PFSK-1 (cell line): ENCODE results near the gene TMEM229B.

ENCODE experiments used
- FOXP2 ChIP-seq: optimal IDR thresholded peaks from 2 replicates; pipeline ENCODE3; 2011; ENCODE audit warnings: borderline replicate concordance, control low read depth, inconsistent platforms; ENCODE audit not compliant: insufficient read depth; ENCODE audit errors: extremely low read length, extremely low read depth
- POLR2AphosphoS5 ChIP-seq: IDR thresholded peaks from 2 replicates; pipeline ENCODE4 v1.6.1; 2012; ENCODE audit warnings: low read depth, mild to moderate bottlenecking, control low read depth, low read length, moderate library complexity
- SIN3A ChIP-seq: IDR thresholded peaks from 2 replicates; pipeline ENCODE4 v1.6.1; 2012; ENCODE audit warnings: mild to moderate bottlenecking, low read length, moderate library complexity, borderline replicate concordance; ENCODE audit not compliant: insufficient read depth
- TAF1 ChIP-seq: IDR thresholded peaks from 2 replicates; pipeline ENCODE4 v1.6.1; 2012; ENCODE audit warnings: low read length, control low read depth, borderline replicate concordance; ENCODE audit not compliant: insufficient read depth
- TF ChIP-seq, protein P1 (sequence below), 2 experiments: IDR thresholded peaks; 2 replicates each; pipeline versions ENCODE4 v1.6.1 to v1.8.0; 2011 to 2012; ENCODE audit warnings: low read depth in 2 of 2, low read length in 2 of 2, control low read depth in 1 of 2, inconsistent platforms in 1 of 2, mild to moderate bottlenecking in 1 of 2, moderate library complexity in 1 of 2; ENCODE audit not compliant: insufficient read depth in 1 of 2

Gene TMEM229B

DNA sequence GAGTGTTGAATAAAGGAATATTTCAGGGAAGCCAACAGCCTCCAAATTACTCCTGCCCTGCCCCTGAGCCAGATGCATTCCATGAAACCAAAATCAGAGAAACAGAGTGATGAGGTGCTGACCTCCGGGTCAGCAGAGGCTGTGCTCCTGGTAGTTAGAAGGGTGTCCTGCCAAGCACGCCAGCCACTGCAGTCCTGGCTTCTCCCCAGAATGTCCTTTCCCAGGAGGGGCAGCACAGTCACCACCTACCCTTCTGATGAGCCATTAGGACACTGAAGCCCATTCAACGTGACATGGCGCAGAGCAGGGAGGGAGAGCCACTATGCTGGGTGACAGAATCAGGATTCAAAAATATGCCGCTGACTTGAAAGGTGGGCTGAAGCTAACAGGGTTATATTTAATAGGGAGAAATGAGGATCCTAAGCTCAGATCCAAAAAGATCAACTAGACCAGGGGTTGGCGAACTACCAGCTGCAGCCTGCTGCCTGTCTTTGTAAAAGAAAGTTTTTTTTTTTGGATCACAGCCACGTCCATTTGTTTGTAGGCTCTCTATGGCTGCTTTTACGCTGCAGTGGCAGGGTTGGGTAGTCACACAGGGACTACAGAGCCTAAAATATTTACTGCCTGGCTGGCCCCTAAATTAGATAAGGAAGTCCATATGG, 42.0 kb downstream of the TMEM229B start:
- TF ChIP-seq, protein P1, sequence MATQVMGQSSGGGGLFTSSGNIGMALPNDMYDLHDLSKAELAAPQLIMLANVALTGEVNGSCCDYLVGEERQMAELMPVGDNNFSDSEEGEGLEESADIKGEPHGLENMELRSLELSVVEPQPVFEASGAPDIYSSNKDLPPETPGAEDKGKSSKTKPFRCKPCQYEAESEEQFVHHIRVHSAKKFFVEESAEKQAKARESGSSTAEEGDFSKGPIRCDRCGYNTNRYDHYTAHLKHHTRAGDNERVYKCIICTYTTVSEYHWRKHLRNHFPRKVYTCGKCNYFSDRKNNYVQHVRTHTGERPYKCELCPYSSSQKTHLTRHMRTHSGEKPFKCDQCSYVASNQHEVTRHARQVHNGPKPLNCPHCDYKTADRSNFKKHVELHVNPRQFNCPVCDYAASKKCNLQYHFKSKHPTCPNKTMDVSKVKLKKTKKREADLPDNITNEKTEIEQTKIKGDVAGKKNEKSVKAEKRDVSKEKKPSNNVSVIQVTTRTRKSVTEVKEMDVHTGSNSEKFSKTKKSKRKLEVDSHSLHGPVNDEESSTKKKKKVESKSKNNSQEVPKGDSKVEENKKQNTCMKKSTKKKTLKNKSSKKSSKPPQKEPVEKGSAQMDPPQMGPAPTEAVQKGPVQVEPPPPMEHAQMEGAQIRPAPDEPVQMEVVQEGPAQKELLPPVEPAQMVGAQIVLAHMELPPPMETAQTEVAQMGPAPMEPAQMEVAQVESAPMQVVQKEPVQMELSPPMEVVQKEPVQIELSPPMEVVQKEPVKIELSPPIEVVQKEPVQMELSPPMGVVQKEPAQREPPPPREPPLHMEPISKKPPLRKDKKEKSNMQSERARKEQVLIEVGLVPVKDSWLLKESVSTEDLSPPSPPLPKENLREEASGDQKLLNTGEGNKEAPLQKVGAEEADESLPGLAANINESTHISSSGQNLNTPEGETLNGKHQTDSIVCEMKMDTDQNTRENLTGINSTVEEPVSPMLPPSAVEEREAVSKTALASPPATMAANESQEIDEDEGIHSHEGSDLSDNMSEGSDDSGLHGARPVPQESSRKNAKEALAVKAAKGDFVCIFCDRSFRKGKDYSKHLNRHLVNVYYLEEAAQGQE (IDR thresholded peaks at IDR 0.05; ENCODE audit: insufficient read depth in 1 of 2, low read depth in 2 of 2, low read length in 2 of 2) = no peak
- TF ChIP-seq SIN3A = no peak
- no peak for TF ChIP-seq TAF1
- no peak for TF ChIP-seq POLR2AphosphoS5
- TF ChIP-seq FOXP2 = no peak

DNA sequence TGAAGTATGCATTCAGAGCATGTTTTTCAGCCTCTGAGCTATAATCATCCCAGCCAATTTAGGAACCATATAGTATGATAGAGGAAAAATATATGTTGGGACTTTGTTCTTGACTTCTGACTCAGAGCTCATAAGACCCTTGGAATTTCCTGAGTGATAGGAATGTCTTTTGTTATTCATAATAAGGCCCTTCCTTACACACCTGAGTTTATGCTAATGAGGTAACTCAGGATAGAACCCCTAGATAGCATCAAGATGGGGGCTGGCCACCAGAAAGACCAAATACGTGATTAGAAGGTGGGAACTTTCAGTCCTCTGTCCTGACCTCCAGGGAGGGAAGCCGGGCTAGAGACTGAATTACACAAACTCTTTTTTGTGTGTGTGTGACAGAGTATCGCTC, 44.1 kb downstream of the TMEM229B start:
- TF ChIP-seq POLR2AphosphoS5 = no peak
- TF ChIP-seq, protein P1 (IDR thresholded peaks at IDR 0.05; ENCODE audit: insufficient read depth in 1 of 2, low read depth in 2 of 2, low read length in 2 of 2) = no peak
- TF ChIP-seq FOXP2 = no peak
- TF ChIP-seq TAF1 = no peak
- no peak for TF ChIP-seq SIN3A

GRCh38 chr14:67442139-67442906, 46.2 kb downstream of the TMEM229B start:
- TF ChIP-seq FOXP2 (no peak), POLR2AphosphoS5 (no peak), SIN3A (no peak), TAF1 (no peak)
- TF ChIP-seq, protein P1 (IDR thresholded peaks at IDR 0.05; ENCODE audit: insufficient read depth in 1 of 2, low read depth in 2 of 2, low read length in 2 of 2) = no peak

GRCh38 chr14:67441672-67442071, 46.8 kb downstream of the TMEM229B start:
- TF ChIP-seq TAF1 (no peak), FOXP2 (no peak), POLR2AphosphoS5 (no peak), SIN3A (no peak)
- TF ChIP-seq, protein P1 (IDR thresholded peaks at IDR 0.05; ENCODE audit: insufficient read depth in 1 of 2, low read depth in 2 of 2, low read length in 2 of 2) = no peak
